ENCODE measurements around the gene HES6.

Gene HES6

DNA sequence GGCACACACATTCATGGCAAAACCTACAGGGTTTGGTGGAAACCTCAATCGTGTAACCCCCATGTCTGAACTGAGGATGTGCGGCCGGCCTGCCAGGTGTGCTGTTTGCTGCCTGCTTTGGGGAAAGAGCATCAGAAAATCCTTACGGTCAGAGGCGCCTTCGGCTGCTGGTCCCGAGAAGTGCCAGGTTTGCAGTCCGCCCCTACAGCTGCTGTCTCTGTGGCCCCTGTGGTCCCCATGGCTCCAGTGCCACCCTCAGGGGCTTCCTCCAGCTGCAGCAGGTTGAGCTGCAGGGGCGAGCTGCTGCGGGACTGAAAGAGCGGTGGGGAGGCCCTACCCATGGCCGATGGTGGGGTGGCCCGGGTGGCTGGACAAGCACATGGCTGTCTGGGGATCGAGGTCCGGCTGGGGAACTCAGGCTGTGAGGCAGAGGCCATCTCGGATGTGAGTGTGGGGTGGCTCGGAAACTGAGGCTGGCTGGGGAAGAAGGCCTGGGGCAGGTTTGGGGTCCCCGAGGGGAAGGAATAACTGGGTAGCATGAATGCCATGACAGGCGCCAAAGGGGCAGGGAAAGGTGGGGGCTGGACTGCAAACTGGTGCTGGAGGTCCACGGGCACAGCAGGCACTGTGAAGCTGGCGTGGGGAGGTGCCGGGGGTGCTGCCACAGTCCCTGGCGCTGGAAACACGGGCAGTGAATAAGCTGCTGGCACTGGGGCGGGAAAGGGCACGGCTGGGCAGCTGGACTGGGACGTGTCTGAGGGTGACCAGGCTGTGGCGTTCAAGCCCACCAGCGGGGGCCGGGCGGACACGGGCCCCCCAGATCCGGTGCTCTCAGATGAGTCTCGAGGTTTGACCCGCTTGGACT is 13.2 kb upstream of the HES6 start:
- Histone ChIP-seq H3K36me3 (ENCODE audit: insufficient read depth, low read length) (peaks cover 33% of the 10 kb centered on the region; the same call in 1 of the 2 replicates), H3K27me3 (ENCODE audit: insufficient read depth, low read length, poor library complexity, severe bottlenecking) (no peaks in the 10 kb centered on the region), H3K9me3 (ENCODE audit: insufficient read depth, low read depth, low read length) (no peaks in the 10 kb centered on the region), H3K79me2 (ENCODE audit: insufficient read depth, low read length) (no peaks in the 10 kb centered on the region), H3K4me1 (ENCODE audit: insufficient read depth, low read length, poor library complexity, severe bottlenecking) (no peaks in the 10 kb centered on the region), H3K4me3 (ENCODE audit: low read length, poor library complexity, severe bottlenecking) (no peak overlapping the region), H2AFZ (ENCODE audit: low read length) (no peak overlapping the region), H3K4me2 (ENCODE audit: low read depth, low read length, poor library complexity, severe bottlenecking) (no peak overlapping the region), H3K9ac (ENCODE audit: low read depth, low read length, poor library complexity, severe bottlenecking) (no peak overlapping the region), H3K9me2 (replicated peaks; ENCODE audit: low read depth, low read length) (no peaks in the 10 kb centered on the region), H3F3A (ENCODE audit: low read depth) (no peaks in the 10 kb centered on the region), H4K20me1 (ENCODE audit: insufficient read depth, low read length, poor library complexity, severe bottlenecking) (no peaks in the 10 kb centered on the region)
- TF ChIP-seq, protein P1, sequence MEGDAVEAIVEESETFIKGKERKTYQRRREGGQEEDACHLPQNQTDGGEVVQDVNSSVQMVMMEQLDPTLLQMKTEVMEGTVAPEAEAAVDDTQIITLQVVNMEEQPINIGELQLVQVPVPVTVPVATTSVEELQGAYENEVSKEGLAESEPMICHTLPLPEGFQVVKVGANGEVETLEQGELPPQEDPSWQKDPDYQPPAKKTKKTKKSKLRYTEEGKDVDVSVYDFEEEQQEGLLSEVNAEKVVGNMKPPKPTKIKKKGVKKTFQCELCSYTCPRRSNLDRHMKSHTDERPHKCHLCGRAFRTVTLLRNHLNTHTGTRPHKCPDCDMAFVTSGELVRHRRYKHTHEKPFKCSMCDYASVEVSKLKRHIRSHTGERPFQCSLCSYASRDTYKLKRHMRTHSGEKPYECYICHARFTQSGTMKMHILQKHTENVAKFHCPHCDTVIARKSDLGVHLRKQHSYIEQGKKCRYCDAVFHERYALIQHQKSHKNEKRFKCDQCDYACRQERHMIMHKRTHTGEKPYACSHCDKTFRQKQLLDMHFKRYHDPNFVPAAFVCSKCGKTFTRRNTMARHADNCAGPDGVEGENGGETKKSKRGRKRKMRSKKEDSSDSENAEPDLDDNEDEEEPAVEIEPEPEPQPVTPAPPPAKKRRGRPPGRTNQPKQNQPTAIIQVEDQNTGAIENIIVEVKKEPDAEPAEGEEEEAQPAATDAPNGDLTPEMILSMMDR (conservative IDR thresholded peaks at IDR 0.05; ENCODE audit: low read length): no peak
- TF ChIP-seq EZH2phosphoT487 (IDR thresholded peaks at IDR 0.05; ENCODE audit: borderline replicate concordance): no peak

DNA sequence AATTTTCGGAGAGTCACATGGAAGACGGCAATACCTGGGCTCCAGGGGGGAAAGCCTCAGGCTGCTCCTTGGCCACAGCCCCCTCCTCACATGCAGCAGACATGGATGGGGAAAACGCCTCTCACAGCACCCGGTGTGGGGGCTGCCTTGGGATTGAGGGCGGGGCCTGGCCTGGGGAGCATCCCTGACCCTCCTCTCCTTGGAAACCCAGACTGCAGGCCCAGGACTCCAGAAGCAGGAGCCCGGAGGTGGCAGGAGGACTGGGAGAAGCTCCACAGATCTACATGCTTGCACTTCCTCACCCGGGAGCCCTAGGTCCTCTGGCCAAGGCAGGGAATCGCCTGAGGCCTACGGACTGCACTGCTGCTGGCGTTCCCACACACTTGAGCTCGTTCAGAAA is 12.1 kb upstream of the HES6 start:
- Histone ChIP-seq H4K20me1 (ENCODE audit: insufficient read depth, low read length, poor library complexity, severe bottlenecking) (no peaks in the 10 kb centered on the region), H3K79me2 (ENCODE audit: insufficient read depth, low read length) (no peaks in the 10 kb centered on the region), H3K9me3 (ENCODE audit: insufficient read depth, low read depth, low read length) (no peaks in the 10 kb centered on the region), H3K4me3 (ENCODE audit: low read length, poor library complexity, severe bottlenecking) (no peak overlapping the region), H3K36me3 (ENCODE audit: insufficient read depth, low read length) (peaks cover 27% of the 10 kb centered on the region; the same call in 1 of the 2 replicates), H3K9me2 (replicated peaks; ENCODE audit: low read depth, low read length) (no peaks in the 10 kb centered on the region), H3K4me2 (ENCODE audit: low read depth, low read length, poor library complexity, severe bottlenecking) (no peak overlapping the region), H3K9ac (ENCODE audit: low read depth, low read length, poor library complexity, severe bottlenecking) (no peak overlapping the region), H3K27me3 (ENCODE audit: insufficient read depth, low read length, poor library complexity, severe bottlenecking) (no peaks in the 10 kb centered on the region), H2AFZ (ENCODE audit: low read length) (no peak overlapping the region), H3F3A (ENCODE audit: low read depth) (no peaks in the 10 kb centered on the region), H3K4me1 (ENCODE audit: insufficient read depth, low read length, poor library complexity, severe bottlenecking) (no peaks in the 10 kb centered on the region)
- TF ChIP-seq EZH2phosphoT487 (IDR thresholded peaks at IDR 0.05; ENCODE audit: borderline replicate concordance): no peak

DNA sequence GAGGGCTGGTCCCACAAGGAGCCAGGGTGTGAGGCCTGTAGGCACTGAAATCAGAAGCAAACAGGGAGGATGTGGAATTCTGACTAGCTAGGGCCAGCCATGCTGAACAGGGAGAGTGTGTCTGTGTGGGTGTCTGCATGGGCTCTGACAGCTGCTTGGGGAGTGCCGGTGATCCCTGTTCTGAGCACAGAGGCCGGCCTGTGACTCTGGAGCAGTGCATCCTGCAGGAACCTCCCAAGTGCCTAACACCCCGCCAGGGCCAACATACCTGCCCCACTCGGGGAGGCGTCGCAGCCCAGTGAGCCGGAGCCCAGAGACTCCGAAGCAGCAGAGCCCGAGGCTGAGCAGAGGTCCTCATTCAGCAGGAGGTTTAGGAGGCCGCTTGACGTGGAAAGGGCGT is 11.5 kb upstream of the HES6 start:
- Histone ChIP-seq H3K27me3 (ENCODE audit: insufficient read depth, low read length, poor library complexity, severe bottlenecking) (no peaks in the 10 kb centered on the region), H3K4me3 (ENCODE audit: low read length, poor library complexity, severe bottlenecking) (no peak overlapping the region), H4K20me1 (ENCODE audit: insufficient read depth, low read length, poor library complexity, severe bottlenecking) (no peaks in the 10 kb centered on the region), H3F3A (ENCODE audit: low read depth) (no peaks in the 10 kb centered on the region), H2AFZ (ENCODE audit: low read length) (no peak overlapping the region), H3K9me2 (replicated peaks; ENCODE audit: low read depth, low read length) (no peaks in the 10 kb centered on the region), H3K9me3 (ENCODE audit: insufficient read depth, low read depth, low read length) (no peaks in the 10 kb centered on the region), H3K36me3 (ENCODE audit: insufficient read depth, low read length) (peaks cover 24% of the 10 kb centered on the region; the same call in 1 of the 2 replicates), H3K9ac (ENCODE audit: low read depth, low read length, poor library complexity, severe bottlenecking) (no peak overlapping the region), H3K79me2 (ENCODE audit: insufficient read depth, low read length) (no peaks in the 10 kb centered on the region), H3K4me2 (ENCODE audit: low read depth, low read length, poor library complexity, severe bottlenecking) (no peak overlapping the region), H3K4me1 (ENCODE audit: insufficient read depth, low read length, poor library complexity, severe bottlenecking) (no peaks in the 10 kb centered on the region)
- no peak for TF ChIP-seq EZH2phosphoT487 (IDR thresholded peaks at IDR 0.05; ENCODE audit: borderline replicate concordance)
- TF ChIP-seq, protein P1 (conservative IDR thresholded peaks at IDR 0.05; ENCODE audit: low read length): no peak

All from Loucy (cell line).